IMR-90 (cell line): ENCODE data around the gene DUSP16. TPM values are rescaled to one million over a fixed set of nuclear protein-coding genes. Genes with fewer than 3 reads are reported as not detected.

Experiments
- ATAC-seq: fragments of 200-7000 bp; cut with Tn5 transposase; 2 replicates; pipeline ENCODE4 v1.9.1; 2020; ENCODE audit warnings: low read depth, mild to moderate bottlenecking, moderate library complexity
- BruUV-seq: library from RNA; stranded (reverse); fragments of 400-500 nt; replicated peaks from 2 replicates; lab custom pipeline; 2021; lab: Mats Ljungman, UMichigan
- CTCF ChIA-PET: fragments of 300-600 bp; formaldehyde crosslinking; extraction: SDS; loops from one replicate; lab custom pipeline; 2021; ENCODE audit warnings: antibody characterized with exemption; lab: Yijun Ruan, JAX
- POLR2A ChIA-PET: fragments of 300-600 bp; sonication (Branson Sonifier 250); formaldehyde crosslinking; loops from one replicate; lab custom pipeline; 2022; ENCODE audit warnings: antibody characterized with exemption; ENCODE audit not compliant: unreplicated experiment; lab: Charles Lee
- DNase-seq: peaks from one replicate; pipeline ENCODE4 v3.0.0; 2013
- H2AFZ ChIP-seq: replicated peaks from 2 replicates; pipeline ENCODE3; 2013; ENCODE audit warnings: low read length, mild to moderate bottlenecking; ENCODE audit not compliant: poor library complexity
- H2AK5ac ChIP-seq: 2 replicates; pipeline ENCODE4 v1.6.1; 2013; ENCODE audit warnings: low read depth, low read length, inconsistent platforms
- H2AK9ac ChIP-seq: replicated peaks from 2 replicates; pipeline ENCODE3; 2013; ENCODE audit warnings: mild to moderate bottlenecking, low read depth, low read length, moderate library complexity; ENCODE audit not compliant: poor library complexity
- H2BK120ac ChIP-seq: 2 replicates; pipeline ENCODE4 v1.6.1; 2013; ENCODE audit warnings: low read depth, low read length, inconsistent platforms
- H2BK15ac ChIP-seq: 3 replicates; pipeline ENCODE4 v1.6.1; 2013; ENCODE audit warnings: low read depth, low read length, inconsistent platforms
- H2BK20ac ChIP-seq: 2 replicates; pipeline ENCODE4 v1.6.1; 2013; ENCODE audit warnings: low read depth, mild to moderate bottlenecking, inconsistent platforms, low read length, moderate library complexity
- H2BK5ac ChIP-seq: 2 replicates; pipeline ENCODE4 v1.6.1; 2013; ENCODE audit warnings: mild to moderate bottlenecking, low read depth, low read length, inconsistent platforms; ENCODE audit not compliant: poor library complexity, severe bottlenecking
- H3K14ac ChIP-seq: replicated peaks from 2 replicates; pipeline ENCODE4 v1.6.1; 2013; ENCODE audit warnings: low read depth, low read length, inconsistent platforms
- H3K18ac ChIP-seq: 2 replicates; pipeline ENCODE4 v1.6.1; 2013; ENCODE audit warnings: low read depth, low read length, control low read depth
- H3K23ac ChIP-seq: 2 replicates; pipeline ENCODE4 v1.6.1; 2013; ENCODE audit warnings: low read depth, low read length, inconsistent platforms
- H3K27ac ChIP-seq: 2 replicates; pipeline ENCODE4 v1.5.1; 2013; ENCODE audit warnings: mild to moderate bottlenecking, control low read depth, low read length; ENCODE audit not compliant: insufficient read depth
- H3K27me3 ChIP-seq: 2 replicates; pipeline ENCODE4 v1.6.1; 2013; ENCODE audit warnings: low read length; ENCODE audit not compliant: control insufficient read depth, insufficient read depth
- H3K36me3 ChIP-seq: 2 replicates; pipeline ENCODE4 v1.6.1; 2013; ENCODE audit warnings: low read length, mixed read lengths; ENCODE audit not compliant: control insufficient read depth, insufficient read depth
- H3K4ac ChIP-seq: 2 replicates; pipeline ENCODE4 v1.6.1; 2013; ENCODE audit warnings: low read depth, low read length, inconsistent platforms
- H3K4me1 ChIP-seq: 2 replicates; pipeline ENCODE4 v1.6.1; 2013; ENCODE audit warnings: low read length, mixed read lengths; ENCODE audit not compliant: control insufficient read depth, insufficient read depth
- H3K4me2 ChIP-seq: 2 replicates; pipeline ENCODE4 v1.6.1; 2013; ENCODE audit warnings: low read depth, mild to moderate bottlenecking, control low read depth, low read length, moderate library complexity
- H3K4me3 ChIP-seq: 2 replicates; pipeline ENCODE4 v1.5.1; 2013; ENCODE audit warnings: low read depth, mild to moderate bottlenecking, control low read depth, low read length, moderate library complexity; ENCODE audit not compliant: insufficient read depth
- H3K56ac ChIP-seq: 2 replicates; pipeline ENCODE4 v1.6.1; 2013; ENCODE audit warnings: low read length, inconsistent platforms; ENCODE audit not compliant: insufficient read depth; ENCODE audit errors: extremely low read depth
- H3K79me1 ChIP-seq, 2 experiments: 2 replicates each; pipeline ENCODE4 v1.6.1; 2013; ENCODE audit warnings: low read length in 2 of 2, inconsistent platforms in 1 of 2, low read depth in 1 of 2
- H3K9ac ChIP-seq: 2 replicates; pipeline ENCODE4 v1.6.1; 2013; ENCODE audit warnings: low read depth, low read length, control low read depth
- H3K9me1 ChIP-seq: 2 replicates; pipeline ENCODE4 v1.6.1; 2013; ENCODE audit warnings: low read length, inconsistent platforms; ENCODE audit not compliant: insufficient read depth
- H3K9me3 ChIP-seq: 2 replicates; pipeline ENCODE4 v1.6.1; 2013; ENCODE audit warnings: low read length; ENCODE audit not compliant: control insufficient read depth, insufficient read depth
- H4K20me1 ChIP-seq: 2 replicates; pipeline ENCODE4 v1.6.1; 2013; ENCODE audit warnings: low read length, inconsistent platforms; ENCODE audit not compliant: insufficient read depth
- H4K5ac ChIP-seq: 2 replicates; pipeline ENCODE4 v1.6.1; 2013; ENCODE audit warnings: mild to moderate bottlenecking, low read depth, low read length, control low read depth
- H4K8ac ChIP-seq, 2 experiments: 2 replicates each; pipeline ENCODE4 v1.6.1; 2013; ENCODE audit warnings: low read depth in 2 of 2, low read length in 2 of 2, control low read depth in 1 of 2, inconsistent platforms in 1 of 2
- H4K91ac ChIP-seq: 2 replicates; pipeline ENCODE4 v1.6.1; 2013; ENCODE audit warnings: low read depth, low read length, inconsistent platforms; ENCODE audit not compliant: insufficient read depth
- BHLHE40 ChIP-seq: fragments of 150-350 bp; IDR thresholded peaks from 2 replicates; pipeline ENCODE4 v1.6.1; 2016; ENCODE audit warnings: mild to moderate bottlenecking, low read depth, low read length
- ELK1 ChIP-seq: fragments of 150-350 bp; IDR thresholded peaks from 2 replicates; pipeline ENCODE4 v1.6.1; 2016; ENCODE audit warnings: low read depth, mild to moderate bottlenecking, low read length, moderate library complexity, borderline replicate concordance
- MAFK ChIP-seq: IDR thresholded peaks from 2 replicates; pipeline ENCODE4 v1.6.1; 2012; ENCODE audit warnings: low read depth, low read length, improper control_type of control experiment
- NFE2L2 ChIP-seq: fragments of 150-350 bp; IDR thresholded peaks from 2 replicates; pipeline ENCODE4 v1.6.1; 2016; ENCODE audit warnings: low read depth, mild to moderate bottlenecking, low read length
- RFX5 ChIP-seq: IDR thresholded peaks from 2 replicates; pipeline ENCODE4 v1.8.0; 2012; ENCODE audit warnings: low read depth, mild to moderate bottlenecking, low read length, moderate library complexity
- WGBS, 2 experiments: methylation state at CpG; one replicate each; pipeline versions ENCODE4 v1.1.5 to v1.1.7; 2013; ENCODE audit warnings: missing lambda C conversion rate in 2 of 2; ENCODE audit not compliant: insufficient read length in 1 of 2; ENCODE audit errors: extremely low coverage in 2 of 2; 5-methylcytosine and 5-hydroxymethylcytosine counted together
- dilution Hi-C: fragments of 300-500 bp; cut with HindIII; formaldehyde crosslinking; loops from one replicate; pipeline ENCODE4 v1.14.3; 2018; ENCODE audit warnings: low sequenced_read_pairs; ENCODE audit not compliant: unreplicated experiment
- in situ Hi-C: fragments of 300-500 bp; cut with MboI; formaldehyde crosslinking; loops from 3 replicates; pipeline ENCODE4 v1.14.3; 2019; ENCODE audit warnings: low sequenced_read_pairs, inconsistent platforms, mixed read lengths
- intact Hi-C: fragments of 100-400 bp; cut with micrococcal nuclease; formaldehyde crosslinking; loops from 2 replicates; pipeline ENCODE4 v1.10.0; 2022
- polyA plus RNA-seq, 3 experiments: library from polyadenylated mRNA; depleted of rRNA; stranded (reverse); fragments of >200 nt; gene quantifications; 2 replicates each; pipeline ENCODE4 v1.2.3, GENCODE V29; 2012; ENCODE audit warnings: low replicate concordance in 1 of 3
- total RNA-seq: library from RNA; depleted of rRNA; stranded (reverse); fragments of >200 nt; gene quantifications from 2 replicates; pipeline ENCODE4 v1.2.3, GENCODE V29; 2012

DUSP16 gene
- total and polyA plus RNA-seq, 2 of the 4 experiments (the other 2 are of a cell fraction) = 4.7 to 10.0 TPM

DNA sequence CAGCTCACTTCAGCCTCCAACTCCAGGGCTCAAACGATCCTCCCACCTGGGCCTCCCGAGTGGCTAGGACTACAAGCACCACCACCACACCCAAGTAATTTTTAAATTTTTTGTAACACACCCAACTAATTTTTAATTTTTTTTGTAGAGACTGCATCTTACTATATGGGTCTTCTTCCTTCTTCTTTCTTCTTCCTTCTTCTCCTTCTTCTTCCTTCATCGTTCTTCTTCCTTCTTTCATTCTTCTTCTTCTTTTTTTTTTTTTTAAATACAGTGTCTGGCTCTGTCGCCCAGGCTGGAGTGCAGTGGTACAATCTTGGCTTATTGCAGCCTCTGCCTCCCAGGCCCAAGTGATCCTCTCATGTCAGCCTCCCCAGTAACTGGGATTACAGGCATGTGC lies 48.0 kb upstream of the DUSP16 start:
- dilution Hi-C loops (no loop called here), intact Hi-C loops (loop anchor here (5.0 kb wide), 1 partner anchor 48 kb away; the partner anchor contains the start of gene DUSP16), in situ Hi-C loops (no loop called here)
- no peak overlapping the region for H2BK20ac ChIP-seq
- no peak overlapping the region; the same call in 1 of the 2 replicates for H3K4me2 ChIP-seq
- no peaks in the 10 kb centered on the region; the same call in 1 of the 2 replicates for H3K9me1 ChIP-seq
- H3K4me1 ChIP-seq = peaks cover 2% of the 10 kb centered on the region; the same call in 1 of the 2 replicates
- ATAC-seq = no peak
- H3K18ac ChIP-seq = no peak overlapping the region; the same call in 1 of the 2 replicates
- H3K9me3 ChIP-seq = no peaks in the 10 kb centered on the region
- TF ChIP-seq RFX5 (no peak), MAFK (no peak), BHLHE40 (no peak), NFE2L2 (no peak), ELK1 (no peak)
- POLR2A ChIA-PET = no interaction called here
- H2BK5ac ChIP-seq = peak overlapping the region; percentile 89
- 0 out of 2 replicates have a peak overlapping the region, but pooled peaks have one; percentile 24 for H4K91ac ChIP-seq
- no TSS peak for BruUV-seq
- H4K5ac ChIP-seq = peak overlapping the region; percentile 42
- no peaks in the 10 kb centered on the region for H3K36me3 ChIP-seq
- peak overlapping the region; percentile 62; the same call in 1 of the 2 replicates for H3K9ac ChIP-seq
- no peak overlapping the region for H3K56ac ChIP-seq
- peak overlapping the region; percentile 79; the same call in 1 of the 2 replicates for H3K27ac ChIP-seq
- H2AFZ ChIP-seq = no peak overlapping the region
- CTCF ChIA-PET = no interaction called here
- H4K8ac ChIP-seq = peak overlapping the region; percentile 90 to 93
- peak overlapping the region; percentile 56 for H2AK9ac ChIP-seq
- peak overlapping the region; percentile 24; the same call in 1 of the 2 replicates for H2BK120ac ChIP-seq
- WGBS, 2 experiments = 89% methylated on average over 1 of the region's 4 CpGs; no CpG with 5 or more reads in 1 of the 2 experiments
- no peaks in the 10 kb centered on the region for H3K27me3 ChIP-seq
- no peak overlapping the region for H3K4me3 ChIP-seq
- H3K4ac ChIP-seq = peak overlapping the region; percentile 78
- peaks cover 7 to 27% of the 10 kb centered on the region in 2 experiments; a peak in 3 of 4 replicates for H3K79me1 ChIP-seq
- H3K23ac ChIP-seq = no peak overlapping the region
- no peak overlapping the region for H2BK15ac ChIP-seq
- no peak for DNase-seq
- H3K14ac ChIP-seq = peak overlapping the region; percentile 79
- no peaks in the 10 kb centered on the region for H4K20me1 ChIP-seq
- H2AK5ac ChIP-seq = peak overlapping the region; percentile 35; the same call in 1 of the 2 replicates
